GM19193 (cell line): ENCODE data around the gene SUFU.

Source experiments
- POLR2A ChIP-seq: IDR thresholded peaks from 4 replicates; pipeline ENCODE4 v1.6.1; 2011; ENCODE audit not compliant: insufficient read depth, insufficient read length; ENCODE audit errors: extremely low read depth

Gene SUFU

DNA sequence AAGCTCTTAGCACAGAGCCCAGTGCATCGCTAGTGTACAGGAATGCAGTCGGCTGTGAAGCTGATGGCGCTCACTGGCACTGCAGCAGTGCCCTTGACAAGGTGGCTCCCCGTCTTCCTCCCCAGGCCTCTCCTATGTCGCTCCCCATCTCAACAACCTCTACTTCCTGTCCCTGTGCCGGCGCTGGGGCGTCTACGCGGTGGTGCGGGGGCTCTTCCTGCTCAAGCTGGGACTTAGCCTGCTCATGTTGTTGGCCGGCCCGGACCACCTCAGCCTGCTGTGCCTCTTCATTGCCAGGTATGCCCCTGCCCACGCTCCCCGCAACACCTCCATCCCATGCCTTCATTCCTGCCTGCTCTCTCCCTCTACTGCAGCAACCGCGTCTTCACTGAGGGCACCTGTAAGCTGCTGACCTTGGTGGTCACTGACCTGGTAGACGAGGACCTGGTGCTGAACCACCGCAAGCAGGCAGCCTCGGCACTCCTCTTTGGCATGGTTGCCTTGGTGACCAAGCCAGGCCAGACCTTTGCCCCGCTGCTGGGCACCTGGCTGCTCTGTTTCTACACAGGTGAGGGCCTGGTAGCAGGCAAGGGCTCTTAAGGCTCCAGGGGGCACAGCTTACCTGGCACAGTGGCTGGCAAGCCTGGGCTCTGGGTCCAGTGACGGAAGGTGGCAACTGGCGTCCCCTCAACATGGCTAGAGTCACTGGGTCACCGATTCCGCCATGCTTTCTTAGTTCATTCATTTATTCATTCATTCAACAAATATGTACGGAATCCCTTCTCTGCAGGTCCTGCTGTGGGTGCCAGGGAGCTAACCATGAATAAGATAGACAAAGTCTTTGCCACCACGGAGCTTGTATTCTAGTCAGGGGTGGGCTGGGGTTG lies 30.1 kb upstream of the SUFU start:
- no peak for TF ChIP-seq POLR2A

DNA sequence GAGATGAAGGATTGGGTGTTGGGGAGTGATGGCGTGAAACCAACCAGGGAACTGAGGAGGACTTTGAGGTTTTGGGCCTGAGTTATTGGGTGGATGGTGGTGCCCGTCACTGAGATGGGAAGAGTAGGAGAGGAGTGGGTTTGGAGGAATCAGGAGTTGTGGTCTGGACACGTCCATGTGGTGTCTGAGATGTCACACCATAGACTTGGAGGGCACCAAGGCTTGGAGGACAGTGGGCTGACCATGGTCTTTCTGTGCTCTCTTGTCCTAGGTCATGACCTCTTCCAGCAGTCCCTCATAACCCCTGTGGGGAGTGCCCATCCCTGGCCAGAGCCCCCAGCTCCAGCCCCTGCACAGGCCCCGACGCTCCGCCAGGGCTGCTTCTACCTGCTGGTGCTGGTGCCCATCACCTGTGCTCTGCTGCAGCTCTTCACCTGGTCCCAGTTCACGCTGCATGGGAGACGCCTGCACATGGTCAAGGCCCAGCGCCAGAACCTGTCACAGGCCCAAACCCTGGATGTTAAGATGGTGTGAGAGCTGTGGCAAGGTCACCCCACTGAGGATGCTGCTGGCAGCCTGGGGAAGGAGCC lies 28.2 kb upstream of the SUFU start:
- no peak for TF ChIP-seq POLR2A

- no peak for TF ChIP-seq POLR2A
These were observed 27.2 kb upstream of the SUFU start for GRCh38 chr10:102476466-102477141.

GRCh38 chr10:102479651-102480050 lies 24.1 kb upstream of the SUFU start:
- TF ChIP-seq POLR2A = no peak

- no peak for TF ChIP-seq POLR2A
These were observed 23.4 kb upstream of the SUFU start for GRCh38 chr10:102480396-102480795.

- no peak for TF ChIP-seq POLR2A
These were observed 19.8 kb upstream of the SUFU start for GRCh38 chr10:102484021-102484420.

DNA sequence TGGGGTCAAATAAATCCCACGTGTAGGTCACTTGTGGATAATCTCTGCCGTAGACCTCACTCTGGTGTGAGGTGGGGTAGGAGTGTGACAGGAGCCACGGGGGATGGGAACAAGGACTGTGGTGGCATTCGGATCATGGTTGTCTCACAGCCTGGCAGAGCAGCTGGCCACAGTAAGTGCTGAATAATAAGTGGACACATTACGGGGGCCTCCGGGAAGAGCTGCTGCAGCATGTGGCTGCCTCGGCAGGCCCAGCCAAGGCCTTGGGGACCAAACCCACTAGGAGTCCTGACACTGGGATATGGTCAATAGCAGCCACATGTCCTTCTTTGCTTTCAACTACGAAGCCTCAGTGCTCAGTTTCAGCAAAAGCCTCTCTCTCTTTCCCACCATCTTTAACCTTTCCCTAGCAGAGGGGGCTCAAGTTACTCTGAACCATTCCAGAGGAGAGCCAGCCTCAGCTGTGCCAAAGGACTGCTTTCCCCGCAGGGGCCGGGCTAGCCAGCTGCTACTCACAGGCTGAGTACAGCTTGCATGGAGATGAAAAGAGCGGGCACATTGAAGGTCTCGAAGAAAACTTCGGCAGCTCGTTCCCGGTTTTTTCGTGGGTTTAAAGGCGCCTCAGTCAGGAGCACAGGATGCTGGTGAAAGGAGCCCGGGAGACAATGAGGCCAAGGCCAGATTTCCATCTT lies 18.5 kb upstream of the SUFU start:
- no peak for TF ChIP-seq POLR2A

- TF ChIP-seq POLR2A = no peak
These were observed 12.6 kb upstream of the SUFU start for GRCh38 chr10:102491136-102491535.

DNA sequence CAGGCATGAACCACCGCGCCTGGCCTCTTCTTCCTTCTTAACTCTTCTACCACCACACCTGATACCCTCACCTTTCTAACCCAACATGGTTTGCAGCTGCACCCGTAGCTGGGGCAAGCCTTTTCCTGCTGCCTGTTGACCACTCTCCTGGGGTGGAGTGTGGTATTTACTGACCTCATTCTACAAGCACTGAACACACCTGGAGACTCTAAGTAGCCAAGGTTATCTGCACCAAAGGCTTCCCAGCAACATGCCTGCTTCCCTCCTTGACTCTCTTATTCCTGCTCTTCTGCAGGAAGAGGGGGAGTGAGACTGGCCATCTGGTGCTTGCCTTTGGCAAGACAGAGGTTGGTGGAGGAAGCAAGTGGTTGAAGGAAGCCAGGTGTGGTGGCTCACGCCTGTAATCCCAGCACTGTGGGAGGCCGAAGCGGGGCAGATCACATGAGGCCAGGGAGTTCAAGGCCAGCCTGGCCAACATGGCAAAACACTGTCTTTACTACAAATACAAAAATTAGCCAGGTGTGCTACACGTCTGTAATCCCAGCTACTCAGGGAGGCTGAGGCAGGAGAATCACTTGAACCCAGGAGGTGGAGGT lies 11.3 kb upstream of the SUFU start:
- no peak for TF ChIP-seq POLR2A

- TF ChIP-seq POLR2A = no peak
These were observed 10.8 kb upstream of the SUFU start for GRCh38 chr10:102492983-102493382.

- no peak for TF ChIP-seq POLR2A
These were observed 10.0 kb upstream of the SUFU start for GRCh38 chr10:102493771-102494170.

GRCh38 chr10:102497545-102497944 lies 6.2 kb upstream of the SUFU start:
- TF ChIP-seq POLR2A = no peak

GRCh38 chr10:102499356-102499755 lies 4.4 kb upstream of the SUFU start:
- no peak for TF ChIP-seq POLR2A

DNA sequence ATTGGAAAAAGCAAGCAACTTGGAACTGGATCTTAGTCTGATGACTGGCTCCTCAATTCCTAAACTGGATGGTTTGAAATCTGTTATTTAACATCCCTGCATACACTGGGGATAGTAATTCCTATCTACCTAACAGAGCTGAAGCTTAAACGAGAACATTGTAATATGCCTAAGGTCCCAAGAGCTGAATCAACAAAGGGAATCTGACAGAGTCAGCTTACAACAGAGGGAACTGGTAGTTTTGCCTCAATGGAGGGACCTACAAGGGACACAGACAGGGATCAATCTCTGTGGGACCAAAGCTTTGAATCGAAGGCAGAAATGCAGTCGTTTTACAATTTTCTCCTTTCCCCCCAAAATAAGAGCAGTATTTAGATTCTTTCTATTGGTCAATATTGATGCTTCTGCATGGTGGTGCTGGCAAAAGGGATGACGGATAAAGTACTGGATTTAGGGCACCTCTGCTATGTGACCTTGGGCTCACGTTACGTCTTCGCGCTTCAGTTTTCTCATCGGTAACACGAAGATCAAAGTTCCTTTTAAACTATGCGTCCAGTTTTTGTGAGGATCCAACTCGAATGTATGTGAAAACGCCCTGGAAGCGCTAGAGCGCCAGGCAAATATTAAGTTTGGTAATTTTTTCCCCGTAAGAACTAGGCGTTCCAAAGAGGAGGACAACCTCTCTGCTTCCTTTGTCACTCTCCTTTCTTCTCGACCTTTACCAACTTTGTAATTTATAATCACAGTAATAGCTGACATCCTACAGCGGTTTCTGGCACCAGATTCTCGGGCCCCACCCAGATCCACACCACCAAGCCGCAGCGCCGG lies 2.4 kb upstream of the SUFU start:
- TF ChIP-seq POLR2A = no peak
